HUES6 (cell line): Measurements from ENCODE around the gene LARP4B.

Experiments used
- H3K27ac ChIP-seq: 2 replicates; pipeline ENCODE4 v1.7.0; 2013; ENCODE audit warnings: low read depth, mild to moderate bottlenecking, low read length, inconsistent platforms
- H3K27me3 ChIP-seq: 2 replicates; pipeline ENCODE4 v1.6.1; 2013; ENCODE audit warnings: low read length; ENCODE audit not compliant: control insufficient read depth, insufficient read depth
- H3K36me3 ChIP-seq: 2 replicates; pipeline ENCODE4 v1.6.1; 2013; ENCODE audit warnings: low read length; ENCODE audit not compliant: control insufficient read depth, insufficient read depth
- H3K4me1 ChIP-seq: 2 replicates; pipeline ENCODE4 v1.6.1; 2013; ENCODE audit warnings: low read length; ENCODE audit not compliant: control insufficient read depth, insufficient read depth
- H3K4me3 ChIP-seq: 2 replicates; pipeline ENCODE4 v1.5.1; 2013; ENCODE audit warnings: low read depth, low read length
- H3K9ac ChIP-seq: one replicate; pipeline ENCODE4 v1.6.1; 2013; ENCODE audit warnings: mild to moderate bottlenecking, low read length
- H3K9me3 ChIP-seq: 2 replicates; pipeline ENCODE4 v1.6.1; 2013; ENCODE audit warnings: low read depth, low read length; ENCODE audit not compliant: control insufficient read depth, insufficient read depth

LARP4B gene

GRCh38 chr10:923844-924523 is 7.5 kb downstream of the LARP4B start:
- no peak overlapping the region for H3K27ac ChIP-seq
- peaks cover 23% of the 10 kb centered on the region for H3K4me1 ChIP-seq
- H3K27me3 ChIP-seq: no peaks in the 10 kb centered on the region
- H3K36me3 ChIP-seq: peaks cover 23% of the 10 kb centered on the region
- no peak overlapping the region for H3K9ac ChIP-seq
- H3K9me3 ChIP-seq: no peaks in the 10 kb centered on the region
- H3K4me3 ChIP-seq: no peak overlapping the region

GRCh38 chr10:921471-922414 is 9.8 kb downstream of the LARP4B start:
- Histone ChIP-seq H3K36me3 (peaks cover 31% of the 10 kb centered on the region), H3K4me3 (no peak overlapping the region), H3K9me3 (0 out of 2 replicates have a peak, but pooled peaks cover 5% of the 10 kb centered on the region), H3K9ac (no peak overlapping the region), H3K4me1 (peaks cover 4% of the 10 kb centered on the region; the same call in 1 of the 2 replicates), H3K27ac (no peak overlapping the region), H3K27me3 (no peaks in the 10 kb centered on the region)

- H3K9me3 ChIP-seq: 0 out of 2 replicates have a peak, but pooled peaks cover 5% of the 10 kb centered on the region
- no peaks in the 10 kb centered on the region for H3K4me1 ChIP-seq
- no peak overlapping the region for H3K27ac ChIP-seq
- no peak overlapping the region for H3K4me3 ChIP-seq
- no peak overlapping the region for H3K9ac ChIP-seq
- H3K36me3 ChIP-seq: peaks cover 26% of the 10 kb centered on the region
- no peaks in the 10 kb centered on the region for H3K27me3 ChIP-seq
Observed at GRCh38 chr10:920450-920849, 11.1 kb downstream of the LARP4B start.

- no peak overlapping the region for H3K4me3 ChIP-seq
- no peaks in the 10 kb centered on the region for H3K4me1 ChIP-seq
- no peak overlapping the region for H3K9ac ChIP-seq
- 0 out of 2 replicates have a peak, but pooled peaks cover 5% of the 10 kb centered on the region for H3K9me3 ChIP-seq
- peaks cover 21% of the 10 kb centered on the region for H3K36me3 ChIP-seq
- H3K27me3 ChIP-seq: no peaks in the 10 kb centered on the region
- H3K27ac ChIP-seq: no peak overlapping the region
Observed at GRCh38 chr10:919481-919880, 12.0 kb downstream of the LARP4B start.

- Histone ChIP-seq H3K36me3 (peaks cover 20% of the 10 kb centered on the region), H3K4me1 (no peaks in the 10 kb centered on the region), H3K27ac (no peak overlapping the region), H3K27me3 (no peaks in the 10 kb centered on the region), H3K9ac (no peak overlapping the region), H3K4me3 (no peak overlapping the region), H3K9me3 (0 out of 2 replicates have a peak, but pooled peaks cover 5% of the 10 kb centered on the region)
Observed at GRCh38 chr10:917999-918398, 13.5 kb downstream of the LARP4B start.

GRCh38 chr10:917416-917720 is 14.1 kb downstream of the LARP4B start:
- Histone ChIP-seq H3K36me3 (peaks cover 16% of the 10 kb centered on the region), H3K9me3 (0 out of 2 replicates have a peak, but pooled peaks cover 5% of the 10 kb centered on the region), H3K4me3 (no peak overlapping the region), H3K4me1 (no peaks in the 10 kb centered on the region), H3K9ac (no peak overlapping the region), H3K27ac (no peak overlapping the region), H3K27me3 (no peaks in the 10 kb centered on the region)

- H3K27ac ChIP-seq: no peak overlapping the region
- H3K27me3 ChIP-seq: no peaks in the 10 kb centered on the region
- H3K9me3 ChIP-seq: 0 out of 2 replicates have a peak, but pooled peaks cover 5% of the 10 kb centered on the region
- peaks cover 14% of the 10 kb centered on the region for H3K36me3 ChIP-seq
- H3K4me3 ChIP-seq: no peak overlapping the region
- no peaks in the 10 kb centered on the region for H3K4me1 ChIP-seq
- H3K9ac ChIP-seq: no peak overlapping the region
Observed at GRCh38 chr10:916716-917415, 14.6 kb downstream of the LARP4B start.

- Histone ChIP-seq H3K4me1 (peaks cover 6% of the 10 kb centered on the region; the same call in 1 of the 2 replicates), H3K27ac (no peak overlapping the region), H3K36me3 (peaks cover 35% of the 10 kb centered on the region), H3K27me3 (no peaks in the 10 kb centered on the region), H3K9me3 (no peaks in the 10 kb centered on the region), H3K9ac (no peak overlapping the region), H3K4me3 (no peak overlapping the region)
Observed at GRCh38 chr10:909831-910230, 21.7 kb downstream of the LARP4B start.

GRCh38 chr10:905972-906371 is 25.5 kb downstream of the LARP4B start:
- peaks cover 38% of the 10 kb centered on the region for H3K36me3 ChIP-seq
- no peak overlapping the region for H3K9ac ChIP-seq
- H3K27me3 ChIP-seq: no peaks in the 10 kb centered on the region
- H3K27ac ChIP-seq: no peak overlapping the region
- H3K9me3 ChIP-seq: no peaks in the 10 kb centered on the region
- no peak overlapping the region for H3K4me3 ChIP-seq
- peaks cover 6% of the 10 kb centered on the region; the same call in 1 of the 2 replicates for H3K4me1 ChIP-seq

- H3K36me3 ChIP-seq: peaks cover 34% of the 10 kb centered on the region
- no peaks in the 10 kb centered on the region for H3K9me3 ChIP-seq
- no peak overlapping the region for H3K4me3 ChIP-seq
- H3K4me1 ChIP-seq: peaks cover 6% of the 10 kb centered on the region; the same call in 1 of the 2 replicates
- H3K27ac ChIP-seq: no peak overlapping the region
- H3K27me3 ChIP-seq: no peaks in the 10 kb centered on the region
- no peak overlapping the region for H3K9ac ChIP-seq
Observed at GRCh38 chr10:905503-905902, 26.0 kb downstream of the LARP4B start.
